HL-60/S4 (cell line): ENCODE measurements around the gene ZNF516.
"Not testable (repeated sequence)": the region's sequence is repeated elsewhere in the genome, so short reads cannot be mapped to it uniquely, and the experiment has no call there.

Source experiments
- in situ Hi-C: fragments of 300-500 bp; cut with MboI; formaldehyde crosslinking; loops from 2 replicates; pipeline ENCODE4 v1.14.3; 2022; ENCODE audit warnings: low sequenced_read_pairs

Gene ZNF516

DNA sequence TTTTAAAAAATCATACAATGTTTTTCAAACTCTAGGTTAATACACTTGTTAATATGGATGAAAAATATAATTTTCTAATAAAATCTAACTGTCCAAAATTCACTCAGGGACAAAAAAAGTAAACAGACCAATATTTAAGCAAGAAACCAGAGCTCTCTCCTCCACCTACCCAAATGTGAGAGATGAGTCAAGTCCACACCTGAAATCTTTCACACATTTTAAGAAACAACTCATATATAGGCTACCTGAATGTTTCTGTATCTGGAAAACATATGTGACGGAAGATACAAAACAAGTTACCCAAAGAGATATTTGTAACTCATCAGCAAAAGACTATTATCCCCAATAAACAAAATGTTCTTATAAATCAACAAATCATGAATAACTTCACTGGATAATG is 20.2 kb downstream of the ZNF516 start:
- in situ Hi-C loops = no loop called here

DNA sequence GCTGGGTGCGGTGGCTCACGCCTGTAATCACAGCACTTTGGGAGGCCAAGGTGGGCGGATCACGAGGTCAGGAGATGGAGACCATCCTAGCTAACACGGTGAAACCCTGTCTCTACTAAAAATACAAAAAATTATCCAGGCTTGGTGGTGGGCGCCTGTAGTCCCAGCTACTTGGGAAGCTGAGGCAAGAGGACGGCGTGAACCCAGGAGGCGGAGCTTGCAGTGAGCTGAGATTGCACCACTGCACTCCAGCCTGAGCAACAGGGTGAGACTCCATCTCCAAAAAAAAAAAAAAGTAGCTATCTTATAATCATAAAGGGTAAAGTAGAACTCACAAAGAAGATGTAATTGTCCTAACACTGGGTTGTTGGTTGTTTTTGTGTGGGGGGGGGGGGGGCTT is 21.5 kb downstream of the ZNF516 start:
- in situ Hi-C loops = not testable (repeated sequence)

DNA sequence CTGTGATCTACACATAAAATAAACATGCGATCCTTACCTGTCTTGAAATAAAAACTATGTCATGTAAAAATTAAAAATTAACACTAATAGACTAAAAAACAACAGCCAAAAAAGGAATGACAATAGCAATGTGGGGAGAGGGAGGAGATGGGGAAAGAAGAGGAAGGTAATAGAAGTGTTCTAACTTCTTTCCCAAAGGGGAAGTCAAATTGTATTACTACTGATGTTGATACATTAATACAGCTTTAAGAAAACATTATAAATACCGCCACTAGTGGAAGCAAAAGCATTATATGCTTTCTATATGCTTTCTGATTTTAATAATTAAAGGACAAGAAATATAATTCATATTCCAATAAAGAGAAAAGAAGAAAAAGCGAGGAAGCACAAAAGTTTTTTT is 22.2 kb downstream of the ZNF516 start:
- in situ Hi-C loops = no loop called here

DNA sequence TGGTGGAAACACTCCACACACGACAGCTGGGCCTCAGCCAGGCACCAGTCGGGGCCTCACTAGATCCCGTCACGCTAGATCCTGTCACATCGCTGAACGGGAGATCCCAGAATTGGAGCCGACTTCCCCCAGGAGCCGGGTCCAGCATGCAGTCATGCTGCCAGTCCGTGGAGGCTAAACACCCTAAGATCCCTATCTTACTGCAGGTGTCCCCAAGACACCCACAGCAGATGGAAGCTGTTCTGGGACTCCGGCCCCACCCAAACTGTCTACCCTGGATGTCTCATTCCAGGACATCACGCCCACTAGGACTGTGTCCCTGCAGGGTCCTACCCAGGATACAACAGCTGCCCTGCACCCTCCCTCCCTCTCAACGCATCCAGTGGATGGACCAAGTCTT is 23.4 kb downstream of the ZNF516 start:
- in situ Hi-C loops = no loop called here

- in situ Hi-C loops = no loop called here
These were observed 26.4 kb downstream of the ZNF516 start for GRCh38 chr18:76468345-76469304.

- in situ Hi-C loops = no loop called here
These were observed 27.5 kb downstream of the ZNF516 start for GRCh38 chr18:76467371-76468190.

DNA sequence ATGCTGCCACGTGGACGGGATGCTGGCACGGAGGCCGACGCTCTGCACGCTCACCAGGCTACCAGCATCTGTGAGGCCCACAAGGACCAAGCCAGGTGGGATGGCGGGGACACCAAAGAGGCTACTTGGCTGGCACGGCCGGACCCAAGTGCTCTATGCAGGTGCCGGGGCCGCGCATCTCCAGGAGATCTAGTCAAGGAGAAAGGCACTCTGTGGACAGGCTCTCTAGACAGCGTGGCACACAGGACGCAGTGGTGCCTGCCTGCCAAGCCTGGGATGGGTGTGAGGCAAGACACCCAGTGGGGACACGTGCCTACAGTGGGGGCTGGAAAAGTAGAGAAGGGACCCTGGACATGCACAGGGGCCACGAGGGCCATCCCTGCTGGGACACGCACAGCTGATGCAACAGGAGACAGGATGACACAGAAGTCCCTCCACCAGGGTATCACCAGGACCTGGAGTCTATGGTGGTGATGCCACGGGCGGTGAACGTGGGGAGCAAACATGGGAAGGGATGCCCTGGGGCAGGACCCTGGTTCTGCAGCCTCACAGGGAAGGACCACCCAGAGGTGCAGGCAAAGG is 28.5 kb downstream of the ZNF516 start:
- in situ Hi-C loops = no loop called here

DNA sequence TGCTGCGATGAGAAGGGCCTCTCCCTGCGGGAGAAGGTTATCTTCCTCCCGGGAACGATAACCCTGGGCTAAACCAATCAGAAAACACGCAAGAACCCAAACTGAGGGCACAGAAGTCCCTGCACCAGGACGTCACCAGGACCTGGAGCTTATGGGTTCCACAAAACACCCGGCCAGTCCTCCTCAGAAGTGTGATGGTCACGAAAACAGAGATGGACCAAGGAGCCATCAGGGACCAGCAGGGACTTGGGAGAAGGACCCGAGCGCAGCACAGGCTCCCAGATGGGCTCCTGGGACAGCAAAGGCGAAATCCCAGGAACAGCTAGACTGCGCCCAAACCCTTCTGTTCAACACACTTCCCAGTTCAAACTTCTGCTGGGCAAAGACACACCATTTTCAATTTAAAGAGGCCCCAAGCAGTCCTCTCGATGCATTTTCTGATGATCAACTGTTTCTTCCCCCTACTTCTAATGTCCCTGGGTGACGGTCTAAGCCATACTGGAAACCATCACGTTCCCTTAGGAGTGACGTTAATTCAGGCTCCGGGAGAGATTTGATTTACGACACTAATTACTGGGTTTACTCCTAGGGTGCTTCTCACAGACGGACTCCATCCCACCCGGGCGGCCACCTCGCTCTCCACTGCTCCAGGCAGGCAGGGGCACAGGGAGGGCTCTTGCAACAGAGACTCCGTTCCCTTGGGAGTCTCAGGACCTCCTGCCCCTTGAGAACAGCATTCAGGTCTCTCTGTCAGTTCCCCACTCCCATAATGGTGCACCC is 29.2 kb downstream of the ZNF516 start:
- in situ Hi-C loops = no loop called here

DNA sequence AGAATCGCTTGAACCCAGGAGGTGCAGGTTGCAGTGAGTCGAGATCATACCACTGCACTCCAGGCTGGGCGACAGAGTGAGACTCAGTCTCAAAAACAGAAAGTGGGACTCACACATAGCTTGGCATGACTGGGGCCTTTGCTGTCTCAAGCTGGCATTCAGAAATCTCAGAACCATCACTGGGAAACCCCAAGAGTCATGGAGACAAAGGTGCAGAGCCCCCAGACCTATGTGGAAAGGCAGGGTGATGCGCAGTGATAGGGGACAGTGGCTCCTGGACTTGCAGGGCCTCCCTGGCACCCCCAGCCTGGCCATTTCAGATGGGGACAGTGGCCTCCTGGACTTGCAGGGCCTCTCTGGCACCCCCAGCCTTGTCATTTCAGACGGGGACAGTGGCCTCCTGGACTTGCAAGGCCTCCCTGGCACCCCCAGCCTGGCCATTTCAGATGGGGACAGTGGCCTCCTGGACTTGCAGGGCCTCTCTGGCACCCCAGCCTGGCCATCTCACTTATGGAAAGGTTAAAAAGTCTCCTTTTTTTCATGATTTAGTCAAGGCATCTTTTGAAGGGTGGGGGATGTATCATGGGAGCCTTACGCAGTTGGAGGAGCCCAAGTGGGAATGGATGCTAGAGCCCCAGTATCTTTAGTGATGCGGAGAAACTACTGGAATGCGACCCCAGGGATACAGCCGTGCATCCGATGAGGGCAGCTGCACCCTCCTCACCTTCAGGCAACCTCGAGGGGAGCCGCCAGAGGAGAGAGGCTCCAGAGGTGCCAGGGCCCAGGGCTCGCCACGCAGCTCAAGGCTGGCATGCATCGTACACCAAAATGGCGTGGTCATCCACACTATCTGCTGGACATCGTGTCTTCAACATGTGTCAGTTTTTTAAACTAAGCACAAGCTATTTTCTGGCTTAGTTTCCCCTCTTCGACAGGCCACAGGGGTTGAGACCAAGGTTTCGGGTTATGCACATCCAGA is 30.5 kb downstream of the ZNF516 start:
- in situ Hi-C loops = no loop called here

GRCh38 chr18:76463872-76464271 is 31.2 kb downstream of the ZNF516 start:
- in situ Hi-C loops = no loop called here

GRCh38 chr18:76463358-76463757 is 31.7 kb downstream of the ZNF516 start:
- in situ Hi-C loops = no loop called here

GRCh38 chr18:76462326-76462694 is 32.7 kb downstream of the ZNF516 start:
- in situ Hi-C loops = no loop called here

DNA sequence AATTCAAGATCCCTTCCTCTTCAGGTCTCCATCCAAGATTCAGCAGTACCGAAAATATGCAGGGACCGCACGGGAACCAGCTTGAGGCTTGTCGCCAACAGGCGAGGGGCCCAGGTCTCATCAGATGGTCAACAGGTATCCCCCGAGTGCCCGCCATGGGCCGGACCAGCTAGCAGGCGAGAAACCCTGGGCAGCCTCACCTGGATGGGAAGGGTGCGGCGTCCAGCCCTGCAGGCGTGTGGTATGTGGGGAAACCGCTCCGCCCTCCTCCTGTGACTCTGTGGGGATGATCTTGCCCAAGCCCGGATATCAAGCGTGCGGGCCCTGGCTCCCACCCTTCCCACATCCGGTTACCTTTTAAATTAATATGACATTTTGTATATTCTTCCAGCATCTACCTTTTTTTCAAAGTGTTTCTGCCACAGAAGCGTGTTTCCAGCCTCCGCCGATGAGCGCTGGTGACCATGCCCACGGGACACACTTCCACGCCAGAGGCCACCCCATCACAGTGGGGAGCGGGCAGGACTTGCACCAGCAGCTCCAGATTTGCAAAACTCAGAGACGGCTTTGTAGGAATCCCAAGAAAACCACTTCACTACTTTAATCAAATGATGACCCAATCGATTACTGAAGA is 33.2 kb downstream of the ZNF516 start:
- in situ Hi-C loops = no loop called here

DNA sequence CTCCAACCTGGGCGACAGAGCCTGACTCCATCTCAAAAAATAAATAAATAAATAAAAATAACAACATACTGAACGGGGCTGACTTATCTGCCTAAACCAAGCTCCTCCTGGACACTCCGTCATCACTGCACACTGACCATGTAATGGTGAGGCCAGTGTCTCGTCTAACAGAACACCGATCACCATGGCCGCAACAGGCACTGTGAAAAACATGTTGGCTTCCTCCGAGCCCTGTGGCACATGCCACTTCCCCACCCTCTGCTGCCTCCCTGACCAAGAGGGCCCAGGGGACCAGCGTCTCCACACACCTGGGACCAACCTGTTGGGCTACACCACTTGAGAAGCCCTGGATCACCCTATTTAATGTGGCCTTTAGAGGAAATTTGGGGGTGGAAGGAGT is 33.9 kb downstream of the ZNF516 start:
- in situ Hi-C loops = no loop called here

- in situ Hi-C loops = no loop called here
These were observed 34.6 kb downstream of the ZNF516 start for GRCh38 chr18:76460482-76460881.

- in situ Hi-C loops = no loop called here
These were observed 35.2 kb downstream of the ZNF516 start for GRCh38 chr18:76459687-76460350.

DNA sequence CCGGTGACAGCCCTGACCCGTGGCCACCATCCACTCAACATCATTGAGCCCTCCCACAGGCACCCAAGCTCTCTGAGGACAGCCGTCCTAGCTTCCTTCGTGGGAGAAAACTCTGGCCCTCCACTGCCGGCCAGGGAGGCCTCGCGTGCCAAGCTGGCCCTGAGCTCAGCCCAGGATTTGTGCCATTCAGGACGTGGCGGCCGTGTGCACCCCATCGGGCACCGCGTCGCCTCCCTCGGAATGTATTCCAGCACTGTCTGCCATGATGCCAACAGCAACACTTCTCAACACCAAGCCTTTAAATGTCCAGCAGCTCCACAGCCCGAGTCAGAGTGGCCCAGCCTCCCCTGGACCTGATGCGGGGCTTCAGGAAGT is 35.7 kb downstream of the ZNF516 start:
- in situ Hi-C loops = no loop called here

- in situ Hi-C loops = no loop called here
These were observed 36.3 kb downstream of the ZNF516 start for GRCh38 chr18:76458522-76459311.
